ENCODE measurements around the gene TOM1L1.

TOM1L1 gene

GRCh38 chr17:54901230-54901822 is 674 bp downstream of the TOM1L1 start:
- Histone ChIP-seq H3K9ac (ENCODE audit: low read length) (peak overlapping the region; percentile 62), H3K36me3 (ENCODE audit: control insufficient read depth, insufficient read depth, low read length) (no peaks in the 10 kb centered on the region), H3K4me3 (ENCODE audit: low read length) (peak overlapping the region; percentile 88), H3K27me3 (ENCODE audit: control insufficient read depth, insufficient read depth, low read length) (no peaks in the 10 kb centered on the region), H3K27ac (ENCODE audit: low read depth, low read length) (peak overlapping the region; percentile 40), H3K4me1 (ENCODE audit: control insufficient read depth, insufficient read depth, low read length) (peaks cover 9% of the 10 kb centered on the region)

GRCh38 chr17:54902017-54902416 is 1.4 kb downstream of the TOM1L1 start:
- peaks cover 9% of the 10 kb centered on the region for H3K4me1 ChIP-seq (ENCODE audit: control insufficient read depth, insufficient read depth, low read length)
- H3K36me3 ChIP-seq (ENCODE audit: control insufficient read depth, insufficient read depth, low read length), result no peaks in the 10 kb centered on the region
- H3K27ac ChIP-seq (ENCODE audit: low read depth, low read length), result no peak overlapping the region
- no peak overlapping the region for H3K4me3 ChIP-seq (ENCODE audit: low read length)
- no peaks in the 10 kb centered on the region for H3K27me3 ChIP-seq (ENCODE audit: control insufficient read depth, insufficient read depth, low read length)
- H3K9ac ChIP-seq (ENCODE audit: low read length), result no peak overlapping the region

DNA sequence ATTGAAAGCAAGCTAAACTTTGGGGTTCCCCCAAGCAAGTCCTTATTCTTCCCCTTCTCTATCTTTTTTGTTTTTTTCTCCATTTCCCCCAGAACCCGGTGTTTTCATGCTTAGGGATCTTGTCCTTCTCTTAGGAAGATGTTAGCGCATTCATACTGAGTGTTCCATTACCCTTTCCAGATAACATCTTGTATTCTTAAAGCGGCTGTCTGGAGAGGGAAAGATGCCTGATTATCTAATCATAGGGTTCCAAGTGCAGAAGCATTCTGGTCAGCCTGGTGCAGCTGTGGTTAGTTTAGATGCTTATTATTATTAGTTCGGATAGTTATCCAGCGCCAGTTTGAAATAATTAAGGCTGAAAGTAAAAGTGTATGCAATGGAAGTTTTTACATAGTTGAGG is 2.0 kb downstream of the TOM1L1 start:
- no peak overlapping the region for H3K27ac ChIP-seq (ENCODE audit: low read depth, low read length)
- peaks cover 9% of the 10 kb centered on the region for H3K4me1 ChIP-seq (ENCODE audit: control insufficient read depth, insufficient read depth, low read length)
- H3K4me3 ChIP-seq (ENCODE audit: low read length), result no peak overlapping the region
- H3K9ac ChIP-seq (ENCODE audit: low read length), result no peak overlapping the region
- H3K27me3 ChIP-seq (ENCODE audit: control insufficient read depth, insufficient read depth, low read length), result no peaks in the 10 kb centered on the region
- no peaks in the 10 kb centered on the region for H3K36me3 ChIP-seq (ENCODE audit: control insufficient read depth, insufficient read depth, low read length)

DNA sequence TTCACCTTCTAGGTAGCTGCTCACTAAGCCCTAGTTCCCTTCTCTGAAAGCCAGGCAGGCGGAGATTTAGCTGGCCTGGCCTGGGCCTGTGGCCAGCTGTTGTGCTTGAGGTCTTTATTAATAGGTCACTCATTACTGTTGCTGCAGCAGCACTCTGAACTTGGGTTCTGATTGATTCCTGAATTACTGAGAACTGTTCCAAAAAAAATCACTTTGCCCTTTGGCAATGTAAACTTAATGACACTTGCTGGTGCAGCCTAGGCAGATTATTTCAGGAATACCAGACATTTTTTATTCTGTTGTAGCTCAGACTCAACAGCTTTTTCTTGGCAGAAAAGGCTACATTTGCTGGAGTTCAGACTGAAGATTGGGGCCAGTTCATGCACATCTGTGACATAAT is 2.7 kb downstream of the TOM1L1 start:
- Histone ChIP-seq H3K4me1 (ENCODE audit: control insufficient read depth, insufficient read depth, low read length) (peaks cover 9% of the 10 kb centered on the region), H3K36me3 (ENCODE audit: control insufficient read depth, insufficient read depth, low read length) (no peaks in the 10 kb centered on the region), H3K4me3 (ENCODE audit: low read length) (no peak overlapping the region), H3K9ac (ENCODE audit: low read length) (no peak overlapping the region), H3K27me3 (ENCODE audit: control insufficient read depth, insufficient read depth, low read length) (no peaks in the 10 kb centered on the region), H3K27ac (ENCODE audit: low read depth, low read length) (no peak overlapping the region)

- Histone ChIP-seq H3K27me3 (ENCODE audit: control insufficient read depth, insufficient read depth, low read length) (no peaks in the 10 kb centered on the region), H3K4me1 (ENCODE audit: control insufficient read depth, insufficient read depth, low read length) (no peaks in the 10 kb centered on the region), H3K4me3 (ENCODE audit: low read length) (no peak overlapping the region), H3K27ac (ENCODE audit: low read depth, low read length) (no peak overlapping the region), H3K36me3 (ENCODE audit: control insufficient read depth, insufficient read depth, low read length) (no peaks in the 10 kb centered on the region), H3K9ac (ENCODE audit: low read length) (no peak overlapping the region)
These were observed 6.0 kb downstream of the TOM1L1 start for GRCh38 chr17:54906683-54907082.

DNA sequence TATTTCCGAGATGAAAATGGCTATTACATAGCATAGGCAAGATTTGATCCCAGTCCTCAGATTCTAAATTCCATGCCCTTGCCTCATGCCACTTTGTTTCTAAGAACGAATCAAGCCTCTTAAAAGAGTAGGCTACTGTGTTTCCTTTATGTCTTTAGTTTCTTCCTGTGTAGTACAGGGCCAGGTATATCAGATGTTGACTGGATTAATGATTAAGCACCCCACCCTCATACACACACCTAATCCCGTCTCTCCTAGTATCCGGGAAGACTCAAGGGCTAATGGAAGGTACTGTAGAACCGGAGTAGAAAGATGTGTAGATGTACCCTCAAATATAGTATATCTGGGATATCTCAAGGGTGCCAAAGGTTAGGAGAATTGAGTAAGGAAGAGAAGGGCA is 6.7 kb downstream of the TOM1L1 start:
- H3K36me3 ChIP-seq (ENCODE audit: control insufficient read depth, insufficient read depth, low read length), result peaks cover 4% of the 10 kb centered on the region
- no peak overlapping the region for H3K4me3 ChIP-seq (ENCODE audit: low read length)
- H3K27ac ChIP-seq (ENCODE audit: low read depth, low read length), result no peak overlapping the region
- no peak overlapping the region for H3K9ac ChIP-seq (ENCODE audit: low read length)
- H3K27me3 ChIP-seq (ENCODE audit: control insufficient read depth, insufficient read depth, low read length), result no peaks in the 10 kb centered on the region
- no peaks in the 10 kb centered on the region for H3K4me1 ChIP-seq (ENCODE audit: control insufficient read depth, insufficient read depth, low read length)

- no peak overlapping the region for H3K4me3 ChIP-seq (ENCODE audit: low read length)
- peaks cover 6% of the 10 kb centered on the region for H3K36me3 ChIP-seq (ENCODE audit: control insufficient read depth, insufficient read depth, low read length)
- H3K9ac ChIP-seq (ENCODE audit: low read length), result no peak overlapping the region
- H3K4me1 ChIP-seq (ENCODE audit: control insufficient read depth, insufficient read depth, low read length), result no peaks in the 10 kb centered on the region
- no peaks in the 10 kb centered on the region for H3K27me3 ChIP-seq (ENCODE audit: control insufficient read depth, insufficient read depth, low read length)
- no peak overlapping the region for H3K27ac ChIP-seq (ENCODE audit: low read depth, low read length)
These were observed 9.1 kb downstream of the TOM1L1 start for GRCh38 chr17:54909766-54910165.

DNA sequence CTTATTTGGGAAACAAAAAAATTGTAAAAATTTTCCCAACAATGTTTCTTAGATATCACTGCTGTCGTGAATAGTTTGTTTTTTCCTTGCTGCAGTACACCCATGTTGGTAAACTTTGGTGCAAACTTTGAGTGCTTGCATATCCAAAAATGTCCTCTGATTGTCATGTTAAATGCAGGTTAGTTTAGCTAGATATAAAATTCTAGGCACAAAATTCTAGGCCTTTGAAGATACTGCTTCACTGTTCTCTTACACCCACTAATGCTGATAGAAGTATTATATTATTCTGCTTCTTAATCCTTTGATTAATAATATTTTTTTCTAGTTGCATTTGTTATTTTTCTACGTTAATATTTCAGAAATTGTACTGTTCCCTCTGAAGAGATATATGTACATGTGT is 16.1 kb downstream of the TOM1L1 start:
- Histone ChIP-seq H3K27ac (ENCODE audit: low read depth, low read length) (no peak overlapping the region), H3K4me1 (ENCODE audit: control insufficient read depth, insufficient read depth, low read length) (no peaks in the 10 kb centered on the region), H3K27me3 (ENCODE audit: control insufficient read depth, insufficient read depth, low read length) (no peaks in the 10 kb centered on the region), H3K36me3 (ENCODE audit: control insufficient read depth, insufficient read depth, low read length) (peaks cover 12% of the 10 kb centered on the region), H3K9ac (ENCODE audit: low read length) (no peak overlapping the region), H3K4me3 (ENCODE audit: low read length) (no peak overlapping the region)

GRCh38 chr17:54919425-54919824 is 18.8 kb downstream of the TOM1L1 start:
- H3K9ac ChIP-seq (ENCODE audit: low read length), result no peak overlapping the region
- H3K27me3 ChIP-seq (ENCODE audit: control insufficient read depth, insufficient read depth, low read length), result no peaks in the 10 kb centered on the region
- no peak overlapping the region for H3K27ac ChIP-seq (ENCODE audit: low read depth, low read length)
- H3K4me3 ChIP-seq (ENCODE audit: low read length), result no peak overlapping the region
- H3K4me1 ChIP-seq (ENCODE audit: control insufficient read depth, insufficient read depth, low read length), result no peaks in the 10 kb centered on the region
- peaks cover 6% of the 10 kb centered on the region for H3K36me3 ChIP-seq (ENCODE audit: control insufficient read depth, insufficient read depth, low read length)

DNA sequence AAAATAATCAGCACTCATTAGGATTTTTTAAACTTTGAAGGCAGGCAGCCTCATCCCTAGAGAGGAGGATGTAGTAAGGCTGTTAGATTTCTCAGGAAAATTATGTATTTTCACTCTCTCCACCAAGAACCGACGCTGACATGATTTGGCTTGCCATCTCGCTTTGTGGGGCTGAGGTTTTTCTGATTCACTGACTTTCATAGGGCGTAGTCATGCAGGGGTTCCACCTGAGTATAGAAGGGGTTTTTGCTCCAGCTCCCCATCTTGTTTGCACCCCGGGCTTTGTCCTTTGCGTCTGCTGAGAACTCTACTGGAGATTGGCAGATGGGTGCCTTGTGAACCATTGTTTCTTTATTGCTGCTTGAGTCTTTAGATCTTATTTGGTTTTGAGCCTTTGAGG is 20.2 kb downstream of the TOM1L1 start:
- Histone ChIP-seq H3K36me3 (ENCODE audit: control insufficient read depth, insufficient read depth, low read length) (peaks cover 4% of the 10 kb centered on the region), H3K4me1 (ENCODE audit: control insufficient read depth, insufficient read depth, low read length) (no peaks in the 10 kb centered on the region), H3K4me3 (ENCODE audit: low read length) (no peak overlapping the region), H3K27me3 (ENCODE audit: control insufficient read depth, insufficient read depth, low read length) (no peaks in the 10 kb centered on the region), H3K27ac (ENCODE audit: low read depth, low read length) (no peak overlapping the region), H3K9ac (ENCODE audit: low read length) (no peak overlapping the region)

DNA sequence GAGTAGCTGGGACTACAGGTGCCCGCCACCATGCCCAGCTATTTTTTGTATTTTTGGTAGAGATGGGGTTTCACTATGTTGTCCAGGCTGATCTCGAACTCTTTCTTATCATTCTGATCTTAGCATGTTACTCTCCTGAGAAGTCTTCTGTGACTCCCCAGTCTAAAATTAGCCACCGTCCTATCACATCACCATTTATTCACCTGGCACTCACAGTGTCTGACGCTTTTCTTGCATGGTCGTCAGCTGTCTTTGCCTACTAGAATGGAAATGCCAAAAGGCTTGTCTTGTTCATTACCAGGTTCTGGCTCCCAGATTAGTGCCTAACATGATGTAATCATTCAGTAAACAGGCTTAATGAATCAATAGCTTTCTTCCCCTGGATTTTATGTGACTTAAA is 23.8 kb downstream of the TOM1L1 start:
- Histone ChIP-seq H3K4me3 (ENCODE audit: low read length) (no peak overlapping the region), H3K36me3 (ENCODE audit: control insufficient read depth, insufficient read depth, low read length) (no peaks in the 10 kb centered on the region), H3K9ac (ENCODE audit: low read length) (no peak overlapping the region), H3K27ac (ENCODE audit: low read depth, low read length) (no peak overlapping the region), H3K4me1 (ENCODE audit: control insufficient read depth, insufficient read depth, low read length) (no peaks in the 10 kb centered on the region), H3K27me3 (ENCODE audit: control insufficient read depth, insufficient read depth, low read length) (no peaks in the 10 kb centered on the region)

- Histone ChIP-seq H3K4me3 (ENCODE audit: low read length) (no peak overlapping the region), H3K9ac (ENCODE audit: low read length) (no peak overlapping the region), H3K27me3 (ENCODE audit: control insufficient read depth, insufficient read depth, low read length) (no peaks in the 10 kb centered on the region), H3K4me1 (ENCODE audit: control insufficient read depth, insufficient read depth, low read length) (no peaks in the 10 kb centered on the region), H3K27ac (ENCODE audit: low read depth, low read length) (no peak overlapping the region), H3K36me3 (ENCODE audit: control insufficient read depth, insufficient read depth, low read length) (no peaks in the 10 kb centered on the region)
These were observed 26.9 kb downstream of the TOM1L1 start for GRCh38 chr17:54927525-54927924.

GRCh38 chr17:54932711-54933110 is 32.1 kb downstream of the TOM1L1 start:
- Histone ChIP-seq H3K27ac (ENCODE audit: low read depth, low read length) (no peak overlapping the region), H3K4me1 (ENCODE audit: control insufficient read depth, insufficient read depth, low read length) (no peaks in the 10 kb centered on the region), H3K27me3 (ENCODE audit: control insufficient read depth, insufficient read depth, low read length) (no peaks in the 10 kb centered on the region), H3K9ac (ENCODE audit: low read length) (no peak overlapping the region), H3K36me3 (ENCODE audit: control insufficient read depth, insufficient read depth, low read length) (no peaks in the 10 kb centered on the region), H3K4me3 (ENCODE audit: low read length) (no peak overlapping the region)

All from rectal smooth muscle tissue (tissue), 1 donor.